Endodermal cell (in vitro differentiated cells): ENCODE data around the gene FAM217A. TPM values are rescaled to one million over a fixed set of nuclear protein-coding genes. Genes with fewer than 3 reads are reported as not detected.

ENCODE experiments used
- DNase-seq: peaks from one replicate; pipeline ENCODE4 v3.0.0-alpha.2; 2017
- H3K27ac ChIP-seq: 2 replicates; pipeline ENCODE4 v1.5.1; 2013; ENCODE audit warnings: mild to moderate bottlenecking, low read depth, low read length, moderate library complexity
- H3K27me3 ChIP-seq: 2 replicates; pipeline ENCODE4 v1.6.1; 2013; ENCODE audit warnings: mild to moderate bottlenecking, low read length, moderate library complexity; ENCODE audit not compliant: insufficient read depth, control insufficient read depth, poor library complexity, severe bottlenecking
- H3K36me3 ChIP-seq: 2 replicates; pipeline ENCODE4 v1.7.0; 2013; ENCODE audit warnings: mild to moderate bottlenecking, low read length, moderate library complexity; ENCODE audit not compliant: control insufficient read depth, insufficient read depth
- H3K4me1 ChIP-seq: one replicate; pipeline ENCODE4 v1.7.0; 2013; ENCODE audit warnings: low read length; ENCODE audit not compliant: control insufficient read depth, insufficient read depth
- H3K4me3 ChIP-seq: 2 replicates; pipeline ENCODE4 v1.5.1; 2013; ENCODE audit warnings: mild to moderate bottlenecking, low read length, moderate library complexity
- H3K9ac ChIP-seq: 2 replicates; pipeline ENCODE4 v1.6.1; 2013; ENCODE audit warnings: mild to moderate bottlenecking, low read length, moderate library complexity; ENCODE audit not compliant: poor library complexity, severe bottlenecking; ENCODE audit errors: extremely low read depth
- H3K9me3 ChIP-seq: 2 replicates; pipeline ENCODE4 v1.6.1; 2013; ENCODE audit warnings: mild to moderate bottlenecking, low read length, moderate library complexity; ENCODE audit not compliant: control insufficient read depth
- H3K27ac Mint-ChIP-seq: 2 replicates; pipeline ENCODE4 v1.8.0; 2020; ENCODE audit warnings: mixed read lengths
- H3K27me3 Mint-ChIP-seq: 2 replicates; pipeline ENCODE4 v1.8.0; 2021; ENCODE audit warnings: mild to moderate bottlenecking, mixed read lengths; ENCODE audit not compliant: insufficient read depth
- H3K36me3 Mint-ChIP-seq: 2 replicates; pipeline ENCODE4 v1.8.0; 2020; ENCODE audit warnings: low read depth, mixed read lengths
- H3K4me1 Mint-ChIP-seq: 2 replicates; pipeline ENCODE4 v1.8.0; 2020; ENCODE audit warnings: mixed read lengths
- H3K4me3 Mint-ChIP-seq: 2 replicates; pipeline ENCODE4 v1.8.0; 2020; ENCODE audit warnings: mild to moderate bottlenecking, moderate library complexity, mixed read lengths
- H3K9me3 Mint-ChIP-seq: 2 replicates; pipeline ENCODE4 v1.8.0; 2020; ENCODE audit warnings: mild to moderate bottlenecking, mixed read lengths
- WGBS, 2 experiments: methylation state at CpG; one replicate each; pipeline versions ENCODE4 v1.1.5 to v1.1.7; 2013; ENCODE audit warnings: missing lambda C conversion rate in 2 of 2, mixed read lengths in 1 of 2; ENCODE audit not compliant: insufficient coverage in 1 of 2, insufficient read length in 1 of 2; 5-methylcytosine and 5-hydroxymethylcytosine counted together
- total RNA-seq, 2 donors: library from RNA; stranded (reverse); fragmentation: NEBNext Ultra II Directional in 1 of 2; extraction: Animal tissue kit (Norgen Biotek cat#: 25700) in 1 of 2; gene quantifications; 2 replicates in 1 of 2; 3 replicates in 1 of 2; pipeline ENCODE4 v1.2.1, GENCODE V29; 2021
- TF ChIP-seq, protein P1 (sequence below): fragments of 200-600 bp; sonication (generic); conservative IDR thresholded peaks from 2 replicates; pipeline ENCODE4 v1.5.0; 2021; ENCODE audit warnings: antibody characterized with exemption, mild to moderate bottlenecking

Gene FAM217A
- total RNA-seq, 2 donors from 2014 or later: not detected

DNA sequence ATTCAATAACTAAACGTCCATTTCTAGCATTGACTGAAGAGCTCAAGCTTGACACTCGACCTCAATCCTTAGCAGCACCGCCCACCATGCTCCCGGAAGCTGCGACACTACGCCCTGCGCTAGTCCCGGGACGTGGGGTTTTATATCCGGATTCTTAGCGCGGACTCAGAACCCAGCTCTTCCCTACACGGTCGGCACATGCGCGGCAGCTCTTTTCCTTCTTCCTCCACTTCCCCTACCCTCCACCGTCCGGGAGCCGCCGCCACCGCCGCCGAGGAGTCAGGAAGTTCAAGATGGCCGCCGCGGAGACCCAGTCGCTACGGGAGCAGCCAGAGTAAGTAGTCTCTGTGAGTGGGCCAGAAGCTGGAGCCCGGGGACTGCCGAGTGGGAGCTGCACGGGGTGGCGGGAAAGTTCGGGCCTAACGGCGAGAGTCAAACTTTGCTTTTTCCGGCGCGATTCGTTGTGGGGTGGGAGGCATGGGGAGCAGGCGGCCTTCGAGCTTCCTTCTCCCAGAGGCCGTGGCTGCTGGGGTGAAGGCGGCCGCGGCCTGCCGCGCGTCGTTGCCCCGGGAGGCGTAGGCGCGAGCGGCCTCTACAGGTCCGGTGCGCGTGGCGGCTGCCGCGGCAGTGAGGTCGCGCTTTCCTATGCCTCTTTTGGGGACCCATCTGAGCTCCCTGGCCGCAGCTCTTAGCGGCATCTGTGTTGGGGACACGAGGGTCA lies 57.6 kb downstream of the FAM217A start:
- WGBS, 2 experiments: 0% methylated on average over 24 to 65 of the region's 65 CpGs
- Histone ChIP-seq H3K9ac (peak overlapping the region; percentile 96), H3K36me3 (peaks cover 14% of the 10 kb centered on the region), H3K27ac (peak overlapping the region; percentile 92), H3K9me3 (no peaks in the 10 kb centered on the region), H3K4me1 (peaks cover 4% of the 10 kb centered on the region), H3K27me3 (no peaks in the 10 kb centered on the region), H3K4me3 (peak overlapping the region; percentile 87)
- Mint-ChIP-seq H3K9me3 (no peaks in the 10 kb centered on the region), H3K36me3 (peaks cover 9% of the 10 kb centered on the region), H3K4me1 (peaks cover 30% of the 10 kb centered on the region), H3K27me3 (no peaks in the 10 kb centered on the region), H3K27ac (peak overlapping the region; percentile 100), H3K4me3 (peak overlapping the region; percentile 97)
- TF ChIP-seq, protein P1, sequence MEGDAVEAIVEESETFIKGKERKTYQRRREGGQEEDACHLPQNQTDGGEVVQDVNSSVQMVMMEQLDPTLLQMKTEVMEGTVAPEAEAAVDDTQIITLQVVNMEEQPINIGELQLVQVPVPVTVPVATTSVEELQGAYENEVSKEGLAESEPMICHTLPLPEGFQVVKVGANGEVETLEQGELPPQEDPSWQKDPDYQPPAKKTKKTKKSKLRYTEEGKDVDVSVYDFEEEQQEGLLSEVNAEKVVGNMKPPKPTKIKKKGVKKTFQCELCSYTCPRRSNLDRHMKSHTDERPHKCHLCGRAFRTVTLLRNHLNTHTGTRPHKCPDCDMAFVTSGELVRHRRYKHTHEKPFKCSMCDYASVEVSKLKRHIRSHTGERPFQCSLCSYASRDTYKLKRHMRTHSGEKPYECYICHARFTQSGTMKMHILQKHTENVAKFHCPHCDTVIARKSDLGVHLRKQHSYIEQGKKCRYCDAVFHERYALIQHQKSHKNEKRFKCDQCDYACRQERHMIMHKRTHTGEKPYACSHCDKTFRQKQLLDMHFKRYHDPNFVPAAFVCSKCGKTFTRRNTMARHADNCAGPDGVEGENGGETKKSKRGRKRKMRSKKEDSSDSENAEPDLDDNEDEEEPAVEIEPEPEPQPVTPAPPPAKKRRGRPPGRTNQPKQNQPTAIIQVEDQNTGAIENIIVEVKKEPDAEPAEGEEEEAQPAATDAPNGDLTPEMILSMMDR: peak; percentile 60
- peak; percentile 98 for DNase-seq

GRCh38 chr6:4020822-4021132 lies 58.2 kb downstream of the FAM217A start:
- peaks cover 4% of the 10 kb centered on the region for H3K4me1 ChIP-seq
- H3K27ac ChIP-seq: peak overlapping the region; percentile 92
- H3K27me3 ChIP-seq: no peaks in the 10 kb centered on the region
- Mint-ChIP-seq H3K4me1 (peaks cover 34% of the 10 kb centered on the region), H3K36me3 (peaks cover 12% of the 10 kb centered on the region), H3K4me3 (peak overlapping the region; percentile 97), H3K9me3 (no peaks in the 10 kb centered on the region), H3K27ac (peak overlapping the region; percentile 100), H3K27me3 (no peaks in the 10 kb centered on the region)
- TF ChIP-seq, protein P1: no peak
- peak overlapping the region; percentile 96 for H3K9ac ChIP-seq
- 3 to 10% methylated on average over 12 of the region's 12 CpGs for WGBS, 2 experiments
- peak overlapping the region; percentile 87 for H3K4me3 ChIP-seq
- H3K36me3 ChIP-seq: peaks cover 14% of the 10 kb centered on the region
- H3K9me3 ChIP-seq: no peaks in the 10 kb centered on the region
- no peak for DNase-seq

DNA sequence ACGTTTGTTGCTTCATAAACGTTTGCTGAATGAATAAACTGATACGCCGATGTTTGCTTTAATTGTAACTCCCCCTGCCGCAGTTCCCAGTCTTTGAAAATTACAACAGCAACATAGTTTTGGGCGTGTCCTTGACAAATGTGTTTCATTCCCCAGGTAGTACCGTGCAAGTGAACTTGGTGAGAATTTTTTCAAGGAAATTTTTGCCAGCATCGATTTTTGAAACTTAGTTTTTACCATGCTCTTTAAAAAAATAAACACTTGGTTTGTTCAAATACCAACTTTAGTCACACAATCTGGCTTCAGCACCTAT lies 60.1 kb downstream of the FAM217A start:
- peaks cover 4% of the 10 kb centered on the region for H3K4me1 ChIP-seq
- no peaks in the 10 kb centered on the region for H3K27me3 Mint-ChIP-seq

More for the DNA sequence above, 60.1 kb downstream of the FAM217A start:
- peaks cover 12% of the 10 kb centered on the region for H3K36me3 ChIP-seq
- Mint-ChIP-seq H3K9me3 (peaks cover 4% of the 10 kb centered on the region), H3K36me3 (peaks cover 23% of the 10 kb centered on the region), H3K4me3 (peak overlapping the region; percentile 85), H3K27ac (peak overlapping the region; percentile 97), H3K4me1 (peaks cover 36% of the 10 kb centered on the region)
- peak overlapping the region; percentile 90 for H3K4me3 ChIP-seq
- DNase-seq: no peak
- H3K27ac ChIP-seq: peak overlapping the region; percentile 97
- H3K9ac ChIP-seq: peak overlapping the region; percentile 93
- TF ChIP-seq, protein P1: no peak
- H3K9me3 ChIP-seq: peaks cover 6% of the 10 kb centered on the region
- 3 to 6% methylated on average over 8 of the region's 8 CpGs for WGBS, 2 experiments
- H3K27me3 ChIP-seq: no peaks in the 10 kb centered on the region

Other genes starting within 250 kb of the FAM217A start
- gene FAM50B, start 229.8 kb downstream of the FAM217A start, total RNA-seq: 1 to 10 TPM; 2.8 to 3.7 TPM
- gene ECI2, start 56.4 kb upstream of the FAM217A start, total RNA-seq: 10 to 100 TPM; 40.4 to 58.2 TPM